Measurements from ENCODE around the gene DIAPH2. TPM values are rescaled to one million over a fixed set of nuclear protein-coding genes. Genes with fewer than 3 reads are reported as not detected.
"Not testable (repeated sequence)": the region's sequence is repeated elsewhere in the genome, so short reads cannot be mapped to it uniquely, and the experiment has no call there.

Gene DIAPH2
- total RNA-seq, 1 experiment from 2014 or later, result 4.1 TPM

DNA sequence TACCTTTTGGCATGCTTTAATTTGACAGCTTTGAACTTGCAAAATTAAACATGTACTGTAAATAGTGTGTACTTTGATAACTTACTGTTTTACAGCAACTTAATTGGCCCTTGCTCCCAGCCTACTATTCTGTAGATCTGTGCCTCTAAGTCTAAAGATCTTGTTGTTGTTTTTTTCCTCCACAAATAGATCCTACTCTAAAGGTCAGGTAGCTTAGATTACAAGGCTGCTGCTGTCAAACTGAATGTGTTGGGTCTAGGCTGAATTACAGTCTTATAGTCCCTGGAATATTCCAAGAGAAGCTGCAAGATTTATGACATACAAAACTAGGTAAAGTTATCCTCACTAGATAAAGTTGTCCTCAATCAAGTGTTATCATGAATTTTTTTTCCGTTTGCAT lies 18.7 kb downstream of the DIAPH2 start:
- H3K9me3 ChIP-seq (replicated peaks), result no peaks in the 10 kb centered on the region
- H3K36me3 ChIP-seq, result no peaks in the 10 kb centered on the region
- no peak overlapping the region for H3K4me3 ChIP-seq
- H3K4me1 ChIP-seq (replicated peaks), result no peaks in the 10 kb centered on the region
- no peak overlapping the region for H3K27ac ChIP-seq
- no peaks in the 10 kb centered on the region for H3K27me3 ChIP-seq (replicated peaks)
- no peak for DNase-seq (ENCODE audit: low read depth in 1 of 2, low spot score in 2 of 2)

DNA sequence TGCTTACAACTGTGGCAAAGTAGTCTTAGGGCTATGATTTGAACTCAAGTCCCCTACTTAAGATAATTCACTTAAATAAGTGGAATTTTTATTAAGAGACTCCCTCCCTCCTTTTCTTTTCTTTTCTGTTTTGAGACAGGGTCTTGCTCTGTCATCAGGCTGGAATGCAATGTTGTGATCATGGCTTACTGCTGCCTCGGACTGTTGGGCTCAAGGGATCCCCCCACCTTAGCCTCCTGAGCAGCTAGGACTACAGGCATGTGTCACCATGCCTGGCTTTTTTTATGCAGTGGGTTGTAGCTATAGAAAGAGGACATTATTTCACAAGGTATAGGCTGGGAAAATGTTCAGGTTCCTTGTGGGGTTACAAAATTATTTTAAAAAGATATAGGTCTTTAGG lies 19.2 kb downstream of the DIAPH2 start:
- H3K4me1 ChIP-seq (replicated peaks), result no peaks in the 10 kb centered on the region
- peak in 1 of 2 experiments; percentile 0 for DNase-seq (ENCODE audit: low read depth in 1 of 2, low spot score in 2 of 2)
- no peaks in the 10 kb centered on the region for H3K27me3 ChIP-seq (replicated peaks)
- H3K36me3 ChIP-seq, result no peaks in the 10 kb centered on the region
- H3K27ac ChIP-seq, result no peak overlapping the region
- no peak overlapping the region for H3K4me3 ChIP-seq
- no peaks in the 10 kb centered on the region for H3K9me3 ChIP-seq (replicated peaks)

DNA sequence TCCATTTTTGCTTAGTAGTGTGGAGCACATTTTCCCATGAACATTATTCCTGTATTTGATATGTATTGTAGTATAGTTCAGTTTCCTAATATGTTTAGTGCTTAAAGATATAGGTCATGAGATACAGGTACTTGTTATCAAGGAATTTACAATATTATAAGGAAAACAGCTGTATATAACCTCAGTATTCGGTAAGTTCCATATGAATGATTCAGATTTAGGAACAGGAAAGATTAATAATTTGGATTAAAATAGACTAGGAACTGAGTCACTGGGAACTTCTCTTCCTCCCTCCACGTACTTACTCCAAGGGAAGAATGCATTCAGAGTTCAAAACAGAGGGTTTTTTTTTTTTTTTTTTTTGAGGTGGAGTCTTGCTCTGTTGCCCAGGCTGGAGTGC lies 20.0 kb downstream of the DIAPH2 start:
- DNase-seq (ENCODE audit: low read depth in 1 of 2, low spot score in 2 of 2), result no peak
- Histone ChIP-seq H3K27me3 (replicated peaks) (no peaks in the 10 kb centered on the region), H3K9me3 (replicated peaks) (no peaks in the 10 kb centered on the region), H3K27ac (no peak overlapping the region), H3K36me3 (no peaks in the 10 kb centered on the region), H3K4me3 (no peak overlapping the region), H3K4me1 (replicated peaks) (no peaks in the 10 kb centered on the region)

DNA sequence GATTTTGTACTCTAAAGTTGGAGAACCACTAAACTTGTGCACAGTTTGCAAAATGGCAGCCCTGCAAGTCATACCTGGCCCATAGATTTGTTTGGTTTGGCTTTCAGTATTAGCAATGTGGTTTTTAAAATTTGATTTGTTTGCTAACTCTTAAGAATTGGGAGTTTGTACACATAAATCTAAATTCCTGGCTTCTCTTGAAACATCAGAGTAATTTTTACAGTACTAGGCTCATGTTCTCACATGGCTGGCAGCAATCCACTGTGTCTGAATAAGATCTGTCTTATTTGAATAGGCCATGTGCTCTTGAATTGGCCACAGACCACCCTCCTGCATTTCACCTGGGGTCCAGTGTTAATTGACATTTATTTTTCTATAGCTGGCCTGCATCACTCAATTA lies 21.3 kb downstream of the DIAPH2 start:
- H3K4me3 ChIP-seq, result no peak overlapping the region
- no peak for DNase-seq (ENCODE audit: low read depth in 1 of 2, low spot score in 2 of 2)
- no peaks in the 10 kb centered on the region for H3K36me3 ChIP-seq
- H3K9me3 ChIP-seq (replicated peaks), result no peaks in the 10 kb centered on the region
- no peaks in the 10 kb centered on the region for H3K27me3 ChIP-seq (replicated peaks)
- no peak overlapping the region for H3K27ac ChIP-seq
- H3K4me1 ChIP-seq (replicated peaks), result no peaks in the 10 kb centered on the region

DNA sequence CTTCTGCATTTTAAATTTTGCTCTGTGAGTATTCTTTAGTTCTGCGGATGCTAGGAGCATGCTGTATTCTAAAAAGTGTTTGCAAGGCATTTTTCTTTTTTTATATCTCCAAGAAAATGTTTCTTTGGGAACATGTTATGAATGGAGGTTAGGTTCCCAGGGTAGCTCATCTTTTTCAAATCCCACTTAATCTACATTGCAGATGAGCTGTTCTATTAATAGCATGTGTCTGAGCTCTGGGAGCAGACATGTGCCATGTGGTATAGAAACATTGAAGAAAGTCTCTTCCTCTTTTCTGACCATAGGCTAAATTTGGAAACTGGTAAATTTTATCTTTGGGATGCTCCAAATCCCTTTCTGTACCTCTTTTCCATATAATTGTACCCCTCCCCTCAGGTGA lies 23.2 kb downstream of the DIAPH2 start:
- no peaks in the 10 kb centered on the region for H3K4me1 ChIP-seq (replicated peaks)
- H3K27me3 ChIP-seq (replicated peaks), result no peaks in the 10 kb centered on the region
- DNase-seq (ENCODE audit: low read depth in 1 of 2, low spot score in 2 of 2), result no peak

DNA sequence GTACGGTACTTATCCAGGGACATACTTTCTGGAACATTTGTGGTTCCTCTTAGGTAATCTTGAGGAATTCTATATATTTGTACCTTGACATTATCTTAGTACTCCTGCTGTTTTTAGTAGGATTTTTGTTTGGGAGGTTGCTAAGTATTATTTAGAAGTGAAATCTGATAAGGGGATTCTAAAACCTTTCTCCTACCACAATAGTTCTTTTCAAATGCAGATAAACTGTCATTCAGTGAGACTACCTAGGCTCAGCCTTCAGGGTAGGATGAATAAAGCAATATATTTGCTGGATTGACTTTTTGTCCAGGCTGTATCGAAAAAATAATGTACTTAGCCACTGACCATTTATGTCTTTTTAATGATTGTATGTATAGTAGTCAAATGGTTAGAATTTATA lies 25.4 kb downstream of the DIAPH2 start:
- no peak overlapping the region for H3K4me3 ChIP-seq
- no peaks in the 10 kb centered on the region for H3K9me3 ChIP-seq (replicated peaks)
- no peaks in the 10 kb centered on the region for H3K36me3 ChIP-seq
- no peak for DNase-seq (ENCODE audit: low read depth in 1 of 2, low spot score in 2 of 2)
- no peaks in the 10 kb centered on the region for H3K27me3 ChIP-seq (replicated peaks)
- no peaks in the 10 kb centered on the region for H3K4me1 ChIP-seq (replicated peaks)
- no peak overlapping the region for H3K27ac ChIP-seq

More for the DNA sequence above, 23.2 kb downstream of the DIAPH2 start:
- Histone ChIP-seq H3K4me3 (no peak overlapping the region), H3K9me3 (replicated peaks) (no peaks in the 10 kb centered on the region), H3K27ac (no peak overlapping the region), H3K36me3 (no peaks in the 10 kb centered on the region)

DNA sequence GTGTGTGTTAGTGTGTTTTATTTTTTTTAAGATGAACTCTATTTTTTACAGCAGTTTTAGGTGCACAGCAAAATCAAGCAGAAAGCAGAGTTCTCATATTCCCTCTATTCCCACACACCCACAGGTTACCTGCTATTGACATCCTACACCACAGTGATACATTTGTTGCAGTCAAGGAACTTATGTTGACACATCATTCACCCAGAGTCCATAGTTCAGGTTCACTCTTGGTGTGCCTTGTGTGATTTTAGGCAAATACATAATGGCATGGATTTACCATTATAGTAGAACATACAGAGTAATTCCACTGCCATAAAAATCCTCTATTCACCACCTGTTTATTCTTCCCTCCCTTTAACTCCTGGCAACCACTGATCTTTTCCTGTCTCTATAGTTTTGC lies 28.7 kb downstream of the DIAPH2 start:
- Histone ChIP-seq H3K36me3 (no peaks in the 10 kb centered on the region), H3K4me1 (replicated peaks) (no peaks in the 10 kb centered on the region), H3K27ac (no peak overlapping the region), H3K9me3 (replicated peaks) (no peaks in the 10 kb centered on the region), H3K4me3 (no peak overlapping the region), H3K27me3 (replicated peaks) (no peaks in the 10 kb centered on the region)
- no peak for DNase-seq (ENCODE audit: low read depth in 1 of 2, low spot score in 2 of 2)

DNA sequence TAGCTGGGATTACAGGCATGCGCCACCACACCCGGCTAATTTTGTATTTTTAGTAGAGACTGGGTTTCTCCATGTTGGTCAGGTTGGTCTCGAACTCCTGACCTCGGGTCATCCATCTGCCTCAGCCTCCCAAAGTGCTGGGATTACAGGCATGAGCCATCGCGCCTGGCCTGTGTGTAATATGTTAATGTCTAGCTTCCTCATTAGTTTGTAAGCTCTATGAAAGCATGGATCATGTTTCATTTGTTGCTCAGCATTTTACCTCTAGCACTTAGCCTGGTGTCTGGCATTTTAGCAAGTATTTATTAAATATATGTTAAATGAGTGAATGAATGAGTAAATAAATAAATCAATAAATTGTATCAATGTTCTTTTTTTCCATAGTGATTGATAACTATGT lies 29.8 kb downstream of the DIAPH2 start:
- H3K27ac ChIP-seq; H3K27me3 ChIP-seq (replicated peaks); H3K9me3 ChIP-seq (replicated peaks); H3K4me1 ChIP-seq (replicated peaks); H3K36me3 ChIP-seq; H3K4me3 ChIP-seq; DNase-seq (ENCODE audit: low read depth in 1 of 2, low spot score in 2 of 2): not testable (repeated sequence)

DNA sequence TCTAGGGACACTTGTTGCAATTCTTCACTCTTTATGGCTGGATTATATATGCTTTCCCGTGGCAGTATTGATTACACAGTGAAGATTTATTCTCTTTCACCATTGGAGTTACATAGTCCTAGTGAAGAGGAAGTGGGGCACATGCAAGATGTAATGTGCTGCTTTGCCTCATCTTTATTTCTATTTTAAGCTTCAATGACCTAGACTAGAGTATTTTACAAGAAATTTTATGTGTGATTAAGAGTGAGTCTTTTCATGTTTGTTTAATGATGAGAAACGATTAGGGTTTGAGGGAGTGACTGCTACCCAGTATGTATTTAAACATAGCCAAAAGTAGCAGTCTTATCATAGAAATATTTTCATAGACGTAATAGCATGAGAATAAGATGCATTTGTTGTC lies 30.8 kb downstream of the DIAPH2 start:
- no peaks in the 10 kb centered on the region for H3K36me3 ChIP-seq
- DNase-seq (ENCODE audit: low read depth in 1 of 2, low spot score in 2 of 2), result no peak
- H3K4me1 ChIP-seq (replicated peaks), result no peaks in the 10 kb centered on the region
- no peak overlapping the region for H3K27ac ChIP-seq
- no peak overlapping the region for H3K4me3 ChIP-seq
- H3K9me3 ChIP-seq (replicated peaks), result no peaks in the 10 kb centered on the region
- no peaks in the 10 kb centered on the region for H3K27me3 ChIP-seq (replicated peaks)

DNA sequence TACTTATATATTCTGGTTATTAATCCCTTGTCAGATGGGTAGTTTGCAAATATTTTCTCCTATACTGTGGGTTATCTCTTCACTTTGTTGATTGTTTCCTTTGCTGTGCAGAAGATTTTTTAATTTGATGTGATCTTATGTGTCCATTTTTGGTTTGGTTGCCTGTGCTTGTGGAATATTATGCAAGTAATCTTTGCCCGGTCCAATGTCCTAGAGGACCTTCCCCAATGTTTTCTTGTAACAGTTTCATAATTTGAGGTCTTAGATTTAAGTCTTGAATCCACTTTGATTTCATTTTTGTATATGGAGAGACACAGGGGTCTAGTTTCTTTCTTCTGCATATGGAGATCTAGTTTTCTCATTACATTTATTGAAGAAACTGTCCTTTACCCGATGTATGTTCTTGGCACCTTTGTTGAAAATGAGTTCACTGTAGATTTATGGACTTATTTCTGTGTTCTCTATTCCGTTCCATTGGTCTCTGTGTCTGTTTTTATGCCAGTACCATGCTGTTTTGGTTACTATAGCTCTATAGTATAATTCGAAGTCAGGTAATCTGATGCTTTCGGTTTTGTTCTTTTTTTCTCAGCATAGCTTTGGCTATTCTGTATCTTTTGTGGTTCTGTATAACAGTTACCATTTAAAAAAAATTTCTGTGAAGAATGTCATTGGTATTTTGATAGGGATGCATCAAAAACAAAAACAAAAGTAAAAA lies 34.7 kb downstream of the DIAPH2 start:
- H3K27me3 ChIP-seq (replicated peaks), result no peaks in the 10 kb centered on the region
- no peaks in the 10 kb centered on the region for H3K9me3 ChIP-seq (replicated peaks)
- H3K4me3 ChIP-seq, result no peak overlapping the region
- no peak overlapping the region for H3K27ac ChIP-seq
- no peaks in the 10 kb centered on the region for H3K36me3 ChIP-seq
- no peak for DNase-seq (ENCODE audit: low read depth in 1 of 2, low spot score in 2 of 2)
- H3K4me1 ChIP-seq (replicated peaks), result no peaks in the 10 kb centered on the region

DNA sequence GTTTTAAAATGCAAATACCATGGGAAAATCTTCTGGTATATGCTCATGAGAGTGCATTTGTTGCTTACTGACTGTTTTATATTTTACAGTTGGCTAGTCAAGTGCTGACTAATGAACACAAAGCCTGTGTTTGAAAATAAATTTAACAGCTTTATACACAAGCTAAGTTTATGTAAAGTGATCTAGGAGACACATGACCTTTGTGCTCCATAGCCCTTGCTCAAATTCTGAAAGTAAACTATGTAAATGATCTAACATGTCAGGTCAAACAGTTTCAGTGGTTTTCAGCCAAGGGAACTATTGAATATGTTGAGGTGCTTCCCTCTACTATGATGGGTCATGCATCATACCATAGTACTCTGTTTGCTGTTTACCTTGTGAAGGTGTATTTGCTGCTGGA lies 36.7 kb downstream of the DIAPH2 start:
- Histone ChIP-seq H3K4me1 (replicated peaks) (no peaks in the 10 kb centered on the region), H3K9me3 (replicated peaks) (no peaks in the 10 kb centered on the region), H3K36me3 (no peaks in the 10 kb centered on the region), H3K4me3 (no peak overlapping the region), H3K27ac (no peak overlapping the region), H3K27me3 (replicated peaks) (no peaks in the 10 kb centered on the region)
- DNase-seq (ENCODE audit: low read depth in 1 of 2, low spot score in 2 of 2), result no peak

DNA sequence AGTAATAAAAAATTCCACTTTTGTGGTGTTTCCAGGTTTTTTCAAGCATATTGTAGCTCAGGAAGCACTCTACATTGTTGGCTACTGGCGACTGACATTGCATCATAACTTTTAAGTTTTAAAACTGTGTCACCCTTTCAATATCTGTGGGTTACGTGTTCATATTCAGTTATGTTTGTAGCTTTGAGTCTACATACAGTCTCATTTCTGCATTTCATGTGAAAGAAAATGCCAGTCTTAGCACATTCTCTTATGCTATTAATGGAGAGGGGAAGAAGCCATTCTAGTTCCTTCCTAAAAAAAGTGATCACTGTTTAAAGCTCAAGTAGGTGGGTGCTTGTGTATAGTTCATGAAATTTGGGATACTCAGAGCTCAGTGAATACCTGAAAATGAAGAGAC lies 38.1 kb downstream of the DIAPH2 start:
- no peak for DNase-seq (ENCODE audit: low read depth in 1 of 2, low spot score in 2 of 2)
- no peak overlapping the region for H3K4me3 ChIP-seq

DNA sequence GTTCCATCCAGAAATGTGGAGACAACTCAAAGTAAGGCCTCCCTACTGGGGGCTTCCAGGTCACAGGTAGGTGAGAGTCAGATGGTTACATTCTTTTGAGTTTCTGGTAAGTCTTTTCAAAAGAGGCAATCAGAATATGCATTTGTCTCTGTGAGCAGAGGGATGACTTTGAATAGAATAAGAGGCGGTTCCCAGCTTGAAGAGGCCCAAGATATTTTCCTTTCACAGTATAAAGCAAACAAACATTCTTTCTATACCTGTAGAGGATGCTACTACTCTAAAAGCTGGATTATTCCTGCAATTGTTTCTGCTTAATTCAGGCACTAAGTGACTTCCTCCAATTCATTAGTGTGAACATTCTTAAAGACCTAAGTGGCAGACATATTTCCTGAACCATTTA lies 44.4 kb downstream of the DIAPH2 start:
- H3K27me3 ChIP-seq (replicated peaks), result no peaks in the 10 kb centered on the region
- H3K27ac ChIP-seq, result no peak overlapping the region
- H3K4me1 ChIP-seq (replicated peaks), result no peaks in the 10 kb centered on the region
- no peaks in the 10 kb centered on the region for H3K36me3 ChIP-seq
- H3K9me3 ChIP-seq (replicated peaks), result no peaks in the 10 kb centered on the region
- H3K4me3 ChIP-seq, result no peak overlapping the region
- DNase-seq (ENCODE audit: low read depth in 1 of 2, low spot score in 2 of 2), result no peak

More for the DNA sequence above, 38.1 kb downstream of the DIAPH2 start:
- Histone ChIP-seq H3K4me1 (replicated peaks) (no peaks in the 10 kb centered on the region), H3K9me3 (replicated peaks) (no peaks in the 10 kb centered on the region), H3K36me3 (no peaks in the 10 kb centered on the region), H3K27me3 (replicated peaks) (no peaks in the 10 kb centered on the region), H3K27ac (no peak overlapping the region)

DNA sequence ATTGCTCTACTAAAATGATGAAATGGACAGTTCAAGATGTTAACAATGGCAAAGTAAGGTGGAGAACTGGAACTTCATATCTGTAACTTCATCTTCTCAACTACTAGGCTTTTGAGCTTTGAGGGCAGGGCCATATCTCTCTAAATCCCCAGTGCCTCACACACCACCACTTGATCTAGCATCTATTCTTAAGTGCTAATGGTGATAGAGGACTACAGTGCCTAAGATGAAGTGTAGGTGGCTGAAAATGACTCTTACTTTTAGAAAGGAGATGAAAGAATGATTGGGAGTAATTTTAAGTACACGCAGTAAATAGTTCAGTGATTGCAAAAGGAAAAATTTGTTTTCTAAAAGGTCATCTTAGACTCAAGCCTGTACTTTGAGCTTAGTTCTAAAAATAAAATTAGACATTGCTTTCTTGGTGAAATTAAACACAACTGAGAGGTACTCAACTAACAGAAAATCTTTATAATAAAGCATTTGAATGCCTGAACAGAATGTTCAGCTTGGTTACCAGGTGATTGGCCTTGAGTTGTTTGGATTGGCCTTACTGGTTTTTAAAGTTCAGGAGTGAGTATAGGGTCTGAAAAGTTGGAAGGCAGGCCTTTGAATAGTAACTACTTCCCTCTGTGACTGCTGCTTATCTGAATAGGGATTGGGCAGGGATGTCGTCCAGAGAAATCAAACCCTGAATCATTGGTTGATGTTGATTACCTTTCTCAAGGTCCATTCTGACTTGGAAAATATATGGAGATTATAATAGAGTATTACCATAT lies 45.4 kb downstream of the DIAPH2 start:
- Histone ChIP-seq H3K9me3 (replicated peaks) (no peaks in the 10 kb centered on the region), H3K4me3 (no peak overlapping the region), H3K36me3 (no peaks in the 10 kb centered on the region), H3K4me1 (replicated peaks) (no peaks in the 10 kb centered on the region), H3K27ac (no peak overlapping the region), H3K27me3 (replicated peaks) (no peaks in the 10 kb centered on the region)
- no peak for DNase-seq (ENCODE audit: low read depth in 1 of 2, low spot score in 2 of 2)

Data from SJSA1 (cell line).